H1 (cell line): ENCODE measurements around the gene C10orf120. TPM values are rescaled to one million over a fixed set of nuclear protein-coding genes. Genes with fewer than 3 reads are reported as not detected.

Experiments
- CHD7 ChIP-seq: fragments of 300-600 bp; sonication (generic); IDR thresholded peaks from 2 replicates; pipeline ENCODE4 v1.7.1; 2012; ENCODE audit warnings: low read length, moderate library complexity, mild to moderate bottlenecking, inconsistent platforms; ENCODE audit not compliant: insufficient replicate concordance
- NRF1 ChIP-seq: IDR thresholded peaks from 2 replicates; pipeline ENCODE4 v1.6.1; 2011; ENCODE audit warnings: mild to moderate bottlenecking, low read depth, low read length, improper control_type of control experiment
- POLR2AphosphoS5 ChIP-seq: IDR thresholded peaks from 2 replicates; pipeline ENCODE4 v1.6.1; 2011; ENCODE audit warnings: low read depth, low read length
- POU5F1 ChIP-seq: IDR thresholded peaks from 2 replicates; pipeline ENCODE4 v1.6.1; 2011; ENCODE audit warnings: low read depth, mild to moderate bottlenecking, low read length, moderate library complexity
- polyA plus RNA-seq, 7 experiments: library from polyadenylated mRNA; depleted of rRNA in 3 of 7; stranded (reverse) in 5 of 7; unstranded in 2 of 7; fragments of >200 nt in 5 of 7; fragments of 200-250 nt in 2 of 7; gene quantifications; 1 replicate in 5 of 7; 2 replicates in 1 of 7; 4 replicates in 1 of 7; pipeline versions ENCODE4 v1.2.1 to v1.2.3, GENCODE V29; 2011 to 2013; ENCODE audit warnings: missing spikeins in 2 of 7, mixed read lengths in 2 of 7
- total RNA-seq: library from RNA; stranded (reverse); fragmentation: NEBNext Ultra II Directional; extraction: Animal tissue kit (Norgen Biotek cat#: 25700); gene quantifications from 2 replicates; pipeline ENCODE4 v1.2.1, GENCODE V29; 2021

Gene C10orf120
- total and polyA plus RNA-seq, 2 of the 8 experiments (the other 6 are each of a cell fraction or from before 2014, with no cell fraction given) = not detected

- no peak for TF ChIP-seq CHD7
- TF ChIP-seq NRF1 = no peak
- no peak for TF ChIP-seq POLR2AphosphoS5
- TF ChIP-seq POU5F1 = no peak
- TF ChIP-seq, all 59 proteins: peak for 0
These were observed 46.8 kb upstream of the C10orf120 start (continued) for GRCh38 chr10:122746408-122746807.
